HFFc6 (cell line): ENCODE data around the gene TENM4. TPM values are rescaled to one million over a fixed set of nuclear protein-coding genes. Genes with fewer than 3 reads are reported as not detected.
A peak's percentile ranks its signal among the peaks of the same experiment; 100 is the strongest.

ENCODE experiments used
- DNase-seq: peaks from one replicate; pipeline ENCODE4 v3.0.0-alpha.2; 2018
- H3K27ac Mint-ChIP-seq: 2 replicates; pipeline ENCODE4 v1.8.0; 2020; ENCODE audit warnings: mild to moderate bottlenecking, mixed read lengths
- H3K27me3 Mint-ChIP-seq: 2 replicates; pipeline ENCODE4 v1.8.0; 2021; ENCODE audit warnings: mild to moderate bottlenecking, moderate library complexity, mixed read lengths; ENCODE audit not compliant: insufficient read depth
- H3K36me3 Mint-ChIP-seq: 2 replicates; pipeline ENCODE4 v1.8.0; 2021; ENCODE audit warnings: low read depth, mixed read lengths
- H3K4me1 Mint-ChIP-seq: 2 replicates; pipeline ENCODE4 v1.8.0; 2020; ENCODE audit warnings: low read depth, mixed read lengths
- H3K4me3 Mint-ChIP-seq: 2 replicates; pipeline ENCODE4 v1.8.0; 2020; ENCODE audit warnings: mild to moderate bottlenecking, moderate library complexity, mixed read lengths
- H3K9me3 Mint-ChIP-seq: 2 replicates; pipeline ENCODE4 v1.8.0; 2020; ENCODE audit warnings: mild to moderate bottlenecking, mixed read lengths
- total RNA-seq, 6 experiments: library from RNA; stranded (reverse); fragmentation: NEBNext Ultra II Directional; extraction: Animal tissue kit (Norgen Biotek cat#: 25700); gene quantifications; 2 replicates in 1 of 6; 3 replicates in 5 of 6; pipeline ENCODE4 v1.2.3, GENCODE V29; 2021
- TF ChIP-seq, protein P1 (sequence below): fragments of 200-600 bp; sonication (generic); IDR thresholded peaks from 2 replicates; pipeline ENCODE4 v1.5.0; 2021; ENCODE audit warnings: antibody characterized with exemption, mild to moderate bottlenecking

The TENM4 gene
- total RNA-seq, 6 experiments from 2014 or later = 20.9 to 45.5 (median 26.5) TPM

DNA sequence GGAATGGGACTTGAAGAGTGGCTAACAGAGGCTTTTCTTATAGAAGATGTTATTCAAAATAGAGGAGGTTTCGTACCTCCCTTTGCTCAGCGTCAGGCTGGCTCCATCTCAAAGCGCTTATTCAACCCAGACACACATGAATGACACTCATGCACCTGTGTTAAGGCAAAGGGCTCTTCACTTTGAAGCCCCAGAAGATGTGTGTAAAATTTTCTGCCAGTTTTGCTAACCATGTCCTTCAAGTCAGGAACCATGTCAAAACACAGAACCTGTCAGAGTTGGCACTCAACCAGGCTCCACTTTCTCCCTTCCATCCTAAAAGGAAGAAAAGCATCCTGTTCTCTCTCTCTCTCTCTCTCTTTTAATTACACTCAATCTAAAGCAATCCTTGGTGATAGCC, 513.3 kb downstream of the TENM4 start:
- H3K4me1 Mint-ChIP-seq = peaks cover 22% of the 10 kb centered on the region
- H3K9me3 Mint-ChIP-seq = no peaks in the 10 kb centered on the region
- no peak overlapping the region for H3K4me3 Mint-ChIP-seq
- H3K36me3 Mint-ChIP-seq = no peaks in the 10 kb centered on the region; the same call in 1 of the 2 replicates
- no peak overlapping the region for H3K27ac Mint-ChIP-seq
- H3K27me3 Mint-ChIP-seq = no peaks in the 10 kb centered on the region; the same call in none of the 2 replicates
- no peak for DNase-seq
- TF ChIP-seq, protein P1, sequence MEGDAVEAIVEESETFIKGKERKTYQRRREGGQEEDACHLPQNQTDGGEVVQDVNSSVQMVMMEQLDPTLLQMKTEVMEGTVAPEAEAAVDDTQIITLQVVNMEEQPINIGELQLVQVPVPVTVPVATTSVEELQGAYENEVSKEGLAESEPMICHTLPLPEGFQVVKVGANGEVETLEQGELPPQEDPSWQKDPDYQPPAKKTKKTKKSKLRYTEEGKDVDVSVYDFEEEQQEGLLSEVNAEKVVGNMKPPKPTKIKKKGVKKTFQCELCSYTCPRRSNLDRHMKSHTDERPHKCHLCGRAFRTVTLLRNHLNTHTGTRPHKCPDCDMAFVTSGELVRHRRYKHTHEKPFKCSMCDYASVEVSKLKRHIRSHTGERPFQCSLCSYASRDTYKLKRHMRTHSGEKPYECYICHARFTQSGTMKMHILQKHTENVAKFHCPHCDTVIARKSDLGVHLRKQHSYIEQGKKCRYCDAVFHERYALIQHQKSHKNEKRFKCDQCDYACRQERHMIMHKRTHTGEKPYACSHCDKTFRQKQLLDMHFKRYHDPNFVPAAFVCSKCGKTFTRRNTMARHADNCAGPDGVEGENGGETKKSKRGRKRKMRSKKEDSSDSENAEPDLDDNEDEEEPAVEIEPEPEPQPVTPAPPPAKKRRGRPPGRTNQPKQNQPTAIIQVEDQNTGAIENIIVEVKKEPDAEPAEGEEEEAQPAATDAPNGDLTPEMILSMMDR = no peak

DNA sequence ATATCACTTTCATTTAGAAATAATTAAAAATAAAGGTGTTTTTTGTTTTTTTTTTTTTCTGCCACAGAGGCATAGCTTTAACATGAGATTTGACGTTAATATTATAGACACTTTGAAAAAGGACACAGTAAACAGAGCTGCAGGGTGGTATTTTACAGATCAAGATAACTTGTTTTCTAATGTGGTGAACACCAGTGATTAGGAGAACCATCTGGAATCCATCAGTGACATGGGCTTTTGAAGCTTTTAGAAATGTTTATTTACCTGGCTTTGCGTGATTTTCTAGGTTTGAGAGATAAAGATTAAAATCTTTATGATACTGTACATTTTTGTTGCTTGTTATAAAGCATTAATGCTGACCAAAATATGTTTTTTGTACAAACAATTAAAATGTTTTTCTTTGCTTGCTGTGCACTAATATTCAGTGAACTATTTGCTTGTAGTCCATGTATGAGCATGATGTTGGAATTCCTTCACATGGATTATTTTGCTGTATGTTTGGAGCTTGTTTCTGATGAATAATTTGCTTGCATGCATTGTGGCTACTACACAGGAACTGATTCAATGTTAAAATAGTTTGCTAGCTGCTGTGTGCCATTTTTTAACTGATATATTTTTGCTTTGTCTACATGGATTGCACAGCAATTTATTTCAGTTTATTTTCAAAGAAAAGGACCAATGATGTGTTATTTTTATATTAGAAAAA, 514.0 kb downstream of the TENM4 start:
- Mint-ChIP-seq H3K9me3 (no peaks in the 10 kb centered on the region), H3K27me3 (no peaks in the 10 kb centered on the region; the same call in none of the 2 replicates)
- DNase-seq = peak; percentile 44

DNA sequence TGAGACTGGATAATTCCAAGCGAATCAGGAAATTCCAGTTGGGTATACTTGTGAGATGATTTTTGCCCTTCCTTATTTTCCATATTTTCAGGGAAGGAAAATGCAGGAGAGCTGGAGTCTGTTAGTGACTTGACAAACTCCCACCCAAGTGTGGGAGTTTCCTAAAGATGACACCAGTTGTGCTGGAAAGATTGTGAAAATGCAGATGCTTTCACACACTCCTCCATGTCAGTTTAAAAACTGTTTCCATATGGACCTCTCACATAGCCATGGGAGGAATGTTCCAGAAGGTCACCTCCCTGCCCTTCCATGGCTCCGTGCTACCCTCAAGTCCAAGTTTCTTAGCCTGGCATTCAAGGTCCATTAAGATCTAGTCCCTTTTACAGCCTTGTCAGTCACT, 515.4 kb downstream of the TENM4 start:
- DNase-seq = no peak
- TF ChIP-seq, protein P1 = no peak
- H3K4me1 Mint-ChIP-seq = peaks cover 22% of the 10 kb centered on the region
- no peaks in the 10 kb centered on the region for H3K9me3 Mint-ChIP-seq
- H3K36me3 Mint-ChIP-seq = no peaks in the 10 kb centered on the region; the same call in 1 of the 2 replicates
- peaks cover 2% of the 10 kb centered on the region for H3K27me3 Mint-ChIP-seq
- H3K4me3 Mint-ChIP-seq = no peak overlapping the region
- no peak overlapping the region for H3K27ac Mint-ChIP-seq

More for the DNA sequence above, 514.0 kb downstream of the TENM4 start:
- Mint-ChIP-seq H3K4me3 (no peak overlapping the region), H3K36me3 (no peaks in the 10 kb centered on the region; the same call in 1 of the 2 replicates), H3K27ac (no peak overlapping the region), H3K4me1 (peaks cover 22% of the 10 kb centered on the region)
- TF ChIP-seq, protein P1 = no peak

DNA sequence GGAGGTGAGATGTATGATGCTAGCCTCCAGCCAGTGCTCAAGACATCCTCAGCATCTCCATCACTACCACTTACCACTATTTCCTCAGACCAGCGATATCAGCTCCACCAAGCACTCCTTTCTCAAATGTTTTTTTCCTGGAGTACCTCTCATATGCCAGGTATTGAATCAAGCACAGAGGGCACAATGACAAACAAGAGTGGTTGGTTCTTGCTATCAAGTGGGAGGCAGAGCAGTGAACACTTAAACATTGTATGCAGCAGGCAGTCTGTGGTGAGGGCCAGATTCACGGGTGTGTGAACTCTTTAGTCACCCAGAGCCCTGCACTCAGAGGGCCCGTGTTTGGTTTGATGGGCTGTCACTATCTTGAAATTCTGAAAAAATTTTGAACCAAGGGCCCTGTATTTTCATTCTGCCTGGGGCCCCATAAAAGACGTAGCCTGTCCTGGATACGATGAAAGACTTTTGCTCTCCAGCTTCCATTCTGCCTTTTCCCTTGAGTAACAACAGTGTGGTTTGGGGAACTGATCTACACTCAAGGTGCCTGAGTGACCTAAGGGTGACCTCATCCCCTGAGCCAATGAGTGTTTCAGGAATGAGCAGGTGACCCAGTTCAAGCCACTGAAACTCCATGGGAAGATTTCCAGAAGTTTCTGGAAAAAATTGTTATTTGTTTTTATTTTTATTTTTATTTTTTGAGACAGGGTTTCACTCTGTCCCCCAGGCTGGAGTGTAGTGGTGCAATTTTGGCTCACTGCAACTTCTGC, 517.8 kb downstream of the TENM4 start:
- Mint-ChIP-seq H3K9me3 (no peaks in the 10 kb centered on the region), H3K36me3 (no peaks in the 10 kb centered on the region), H3K4me1 (peaks cover 17% of the 10 kb centered on the region), H3K4me3 (no peak overlapping the region), H3K27me3 (peaks cover 2% of the 10 kb centered on the region), H3K27ac (no peak overlapping the region)
- DNase-seq = no peak
- TF ChIP-seq, protein P1 = no peak

GRCh38 chr11:78921509-78921908, 519.3 kb downstream of the TENM4 start:
- TF ChIP-seq, protein P1 = no peak
- Mint-ChIP-seq H3K4me3 (no peak overlapping the region), H3K9me3 (no peaks in the 10 kb centered on the region), H3K4me1 (peaks cover 2% of the 10 kb centered on the region), H3K27me3 (peaks cover 2% of the 10 kb centered on the region), H3K27ac (no peak overlapping the region), H3K36me3 (no peaks in the 10 kb centered on the region)
- DNase-seq = no peak
